ENCODE results near the gene NBAS. TPM values are rescaled to one million over a fixed set of nuclear protein-coding genes. Genes with fewer than 3 reads are reported as not detected.
"Not testable (repeated sequence)": the region's sequence is repeated elsewhere in the genome, so short reads cannot be mapped to it uniquely, and the experiment has no call there.

The NBAS gene
- polyA plus RNA-seq, 2 of the 4 experiments (the other 2 are of a cell fraction) = 16.7 to 34.9 TPM

- Histone ChIP-seq H3K27ac (no peak overlapping the region), H3K4me2 (no peak overlapping the region), H3K4me1 (no peaks in the 10 kb centered on the region), H3K4me3 (no peak overlapping the region), H3K9me3 (no peaks in the 10 kb centered on the region)
- POLR2A ChIA-PET = no interaction called here
- ATAC-seq (no peak), FAIRE-seq (no peak), DNase-seq (ENCODE audit: low read depth in 1 of 2, low spot score in 1 of 2) (no peak)
- TF ChIP-seq FOSB (CRISPR knock-in tag; IDR thresholded peaks at IDR 0.05) (no peak), MAFK (IDR thresholded peaks at IDR 0.05; ENCODE audit: partially characterized antibody) (no peak), SREBF2 (IDR thresholded peaks at IDR 0.05) (no peak), FOXS1 (CRISPR knock-in tag; IDR thresholded peaks at IDR 0.05) (no peak), ELK1 (IDR thresholded peaks at IDR 0.05; ENCODE audit: low read depth, low read length) (no peak), ESRRA (IDR thresholded peaks at IDR 0.05; ENCODE audit: borderline replicate concordance, low read length) (no peak), ZC3H11A (IDR thresholded peaks at IDR 0.05) (no peak), HOXB5 (CRISPR knock-in tag; IDR thresholded peaks at IDR 0.05) (no peak), FOSL2 (IDR thresholded peaks at IDR 0.05) (no peak), FOSL2 (CRISPR knock-in tag; IDR thresholded peaks at IDR 0.05) (no peak), USF2 (IDR thresholded peaks at IDR 0.05) (no peak), NFE2L2 (conservative IDR thresholded peaks at IDR 0.05; ENCODE audit: low read length) (no peak), POLR2AphosphoS2 (conservative IDR thresholded peaks at IDR 0.05; ENCODE audit: low read length) (no peak), HOXB13 (CRISPR knock-in tag; IDR thresholded peaks at IDR 0.05; ENCODE audit: low read depth) (no peak), RFX5 (IDR thresholded peaks at IDR 0.05) (no peak)
- 90% methylated on average over 3 of the region's 3 CpGs for WGBS (ENCODE audit: missing lambda C conversion rate)
- CTCF ChIA-PET = interaction anchor here (0.6 kb wide), 1 partner anchor 50 kb away, joined by 3 read pairs; no protein-coding TSS in a partner anchor
Observed at GRCh38 chr2:15504882-15505663, 56.1 kb downstream of the NBAS start.

- DNase-seq (ENCODE audit: low read depth in 1 of 2, low spot score in 1 of 2); ATAC-seq; H3K27ac ChIP-seq; POLR2A ChIA-PET; FAIRE-seq; H3K4me1 ChIP-seq; CTCF ChIA-PET; H3K4me3 ChIP-seq; H3K9me3 ChIP-seq; H3K4me2 ChIP-seq: not testable (repeated sequence)
- 86% methylated on average over 1 of the region's 1 CpG for WGBS (ENCODE audit: missing lambda C conversion rate)
Observed at GRCh38 chr2:15499251-15499650, 61.9 kb downstream of the NBAS start.

- no peak for TF ChIP-seq HDAC2 (IDR thresholded peaks at IDR 0.05)
- TF ChIP-seq CTCF (IDR thresholded peaks at IDR 0.05) = no peak
- no peak for TF ChIP-seq ZFP36 (IDR thresholded peaks at IDR 0.05; ENCODE audit: borderline replicate concordance, partially characterized antibody)
- no peak for TF ChIP-seq HES2 (IDR thresholded peaks at IDR 0.05)
- no peak for TF ChIP-seq JUNB (IDR thresholded peaks at IDR 0.05)
- no peak for TF ChIP-seq RNF2 (IDR thresholded peaks at IDR 0.05; ENCODE audit: borderline replicate concordance, low read depth)
- no peak for TF ChIP-seq ATOH8 (CRISPR knock-in tag; IDR thresholded peaks at IDR 0.05; ENCODE audit: low read depth)
- no peak for TF ChIP-seq SREBF2 (IDR thresholded peaks at IDR 0.05)
- no peak for TF ChIP-seq USF2 (IDR thresholded peaks at IDR 0.05)
- no peak for TF ChIP-seq MAX (IDR thresholded peaks at IDR 0.05)
- TF ChIP-seq ESRRA (IDR thresholded peaks at IDR 0.05; ENCODE audit: borderline replicate concordance, low read length) = no peak
- no peak for TF ChIP-seq KDM5A (IDR thresholded peaks at IDR 0.05)
- no peak for TF ChIP-seq NR3C1 (IDR thresholded peaks at IDR 0.05)
- TF ChIP-seq MAFK (IDR thresholded peaks at IDR 0.05; ENCODE audit: partially characterized antibody) = no peak
- no peak for TF ChIP-seq KDM1A (IDR thresholded peaks at IDR 0.05; ENCODE audit: low read depth)
- TF ChIP-seq BHLHE40 (IDR thresholded peaks at IDR 0.05; ENCODE audit: low read depth, low read length) = no peak
- 90% methylated on average over 6 of the region's 6 CpGs for WGBS (ENCODE audit: missing lambda C conversion rate)
- no peak overlapping the region for H3K4me3 ChIP-seq
- H3K9me3 ChIP-seq = no peaks in the 10 kb centered on the region
- CTCF ChIA-PET = no interaction called here
- no peaks in the 10 kb centered on the region for H3K4me1 ChIP-seq
- DNase-seq (ENCODE audit: low read depth in 1 of 2, low spot score in 1 of 2) (no peak), ATAC-seq (no peak), FAIRE-seq (no peak)
- H3K27ac ChIP-seq = no peak overlapping the region
- POLR2A ChIA-PET = no interaction called here
- no peak overlapping the region for H3K4me2 ChIP-seq
Observed at GRCh38 chr2:15498554-15498953, 62.6 kb downstream of the NBAS start.

Data from A549 (cell line).